GM18502 (cell line): ENCODE data around the gene ZNF614.
"Not testable (repeated sequence)": the region's sequence is repeated elsewhere in the genome, so short reads cannot be mapped to it uniquely, and the experiment has no call there.

Experiments
- ATAC-seq: cut with Tn5 transposase; IDR thresholded peaks from one replicate; pipeline ENCODE4 v1.9.1; 2021; ENCODE audit warnings: mild to moderate bottlenecking; ENCODE audit not compliant: unreplicated experiment, poor library complexity

The ZNF614 gene

DNA sequence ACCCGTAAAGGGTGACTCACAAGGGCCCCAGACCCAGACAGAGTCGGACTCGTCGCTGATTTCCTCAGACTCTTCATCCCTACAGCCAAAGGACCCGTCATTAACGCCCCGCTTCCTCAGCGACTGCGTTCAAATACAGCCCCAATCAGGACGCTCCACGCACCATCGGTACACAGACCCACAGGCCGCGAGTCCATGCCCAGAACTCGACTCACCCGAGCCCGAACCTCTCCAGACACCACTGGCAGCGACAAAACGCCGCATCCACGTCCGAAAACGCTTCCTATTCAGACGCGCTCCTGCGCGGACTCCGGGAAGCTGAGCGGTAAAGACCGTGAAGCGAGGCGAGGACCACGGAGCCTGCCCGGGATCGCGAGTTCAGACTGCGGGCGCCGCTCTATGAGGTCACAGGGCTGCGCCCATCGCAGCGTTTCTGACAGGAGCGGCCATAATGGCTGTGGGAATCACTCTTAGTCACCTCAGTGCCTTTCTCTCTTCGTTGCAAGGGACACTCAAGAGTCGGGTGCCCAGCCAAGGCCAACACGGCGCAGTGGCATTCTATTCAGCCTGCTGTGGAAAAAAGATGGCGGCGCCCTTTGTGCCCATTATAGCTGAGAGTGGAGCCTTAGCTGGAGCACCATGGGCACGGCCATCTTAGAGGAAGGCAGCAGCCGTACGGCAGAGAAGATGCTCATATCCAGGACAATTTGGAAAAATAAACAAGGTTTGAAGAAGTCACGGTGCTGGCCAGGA, at the start of gene ZNF614:
Gene ZNF614 (minus strand): TSS at position 353 of the 753 bp plus-strand sequence. CDS start 2,634 bp downstream, outside the sequence.
- ATAC-seq: peak; percentile 89

DNA sequence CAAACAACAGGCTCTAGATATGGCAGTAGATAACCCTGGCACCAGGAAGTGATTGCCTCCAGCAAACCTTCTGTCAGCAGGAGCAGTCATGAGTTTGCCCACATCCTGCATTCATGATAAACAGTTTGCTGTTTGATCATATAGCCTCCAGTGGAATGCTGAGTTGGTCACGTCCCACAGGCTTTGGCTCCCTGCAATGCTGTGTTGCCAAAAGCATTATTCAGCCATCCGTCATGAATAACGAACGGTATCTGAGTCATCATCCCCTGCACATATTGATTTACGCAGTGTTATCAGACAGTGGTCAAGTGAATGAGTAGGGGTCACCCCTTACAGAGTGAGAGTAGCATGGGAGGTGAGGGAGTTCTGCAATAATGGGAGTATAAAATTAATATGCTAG, 42.3 kb upstream of the ZNF614 start:
- no peak for ATAC-seq

DNA sequence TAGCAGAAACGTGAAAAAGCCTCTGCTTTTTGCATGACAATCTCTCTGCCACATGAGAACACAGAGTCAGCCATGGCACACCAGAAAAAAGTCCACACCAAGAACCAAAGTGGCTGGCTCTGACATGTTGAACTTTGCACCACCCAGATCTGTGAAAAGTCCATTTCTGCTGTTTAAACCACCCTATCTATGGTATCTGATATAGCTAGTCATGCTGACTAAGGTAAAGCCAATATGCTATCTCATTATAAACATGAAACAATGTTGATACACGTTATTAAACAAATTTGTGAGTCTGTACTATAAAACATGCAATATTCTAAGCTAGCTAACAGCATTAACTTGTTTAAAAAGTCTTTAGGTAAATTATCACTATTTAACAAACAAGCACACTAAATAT, 41.5 kb upstream of the ZNF614 start:
- ATAC-seq: no peak

DNA sequence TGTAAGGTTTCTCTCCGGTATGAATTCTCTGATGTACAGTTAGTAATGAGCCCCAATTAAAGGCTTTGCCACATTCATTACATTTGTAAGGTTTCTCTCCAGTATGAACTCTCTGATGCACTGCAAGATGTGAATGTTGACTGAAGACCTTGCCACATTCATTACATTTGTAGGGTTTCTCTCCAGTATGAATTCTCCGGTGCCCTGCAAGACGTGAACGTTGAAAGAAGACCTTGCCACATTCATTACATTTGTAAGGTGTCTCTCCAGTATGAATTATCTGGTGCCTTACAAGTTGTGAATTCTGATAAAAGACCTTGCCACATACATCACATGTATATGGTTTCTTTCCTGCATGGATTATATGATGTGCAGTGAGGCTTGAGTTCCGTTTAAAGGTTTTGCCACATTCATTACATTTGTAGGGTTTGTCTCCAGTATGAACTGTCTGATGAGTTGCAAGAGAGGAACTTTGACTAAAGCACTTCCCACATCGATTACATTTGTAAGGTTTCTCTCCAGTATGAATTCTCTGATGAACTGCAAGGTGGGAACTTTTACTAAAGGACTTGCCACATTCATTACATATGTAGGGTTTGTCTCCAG, 38.2 kb upstream of the ZNF614 start:
- ATAC-seq: no peak

DNA sequence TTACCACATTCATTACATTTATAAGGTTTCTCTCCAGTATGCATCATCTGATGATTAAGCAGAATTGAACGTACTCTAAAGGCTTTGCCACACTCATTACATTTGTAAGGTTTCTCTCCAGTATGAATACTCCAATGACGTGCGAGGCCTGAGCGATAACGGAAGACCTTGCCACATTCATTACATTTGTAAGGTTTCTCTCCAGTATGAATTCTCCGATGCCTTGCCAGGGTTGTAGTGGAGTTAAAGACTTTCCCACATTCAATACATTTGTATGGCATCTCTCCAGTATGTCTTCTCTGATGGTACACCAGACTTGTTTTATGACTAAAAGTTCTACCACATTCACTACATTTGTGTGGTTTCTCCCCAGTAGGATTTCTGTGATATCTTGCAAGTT, 37.2 kb upstream of the ZNF614 start:
- ATAC-seq: no peak

DNA sequence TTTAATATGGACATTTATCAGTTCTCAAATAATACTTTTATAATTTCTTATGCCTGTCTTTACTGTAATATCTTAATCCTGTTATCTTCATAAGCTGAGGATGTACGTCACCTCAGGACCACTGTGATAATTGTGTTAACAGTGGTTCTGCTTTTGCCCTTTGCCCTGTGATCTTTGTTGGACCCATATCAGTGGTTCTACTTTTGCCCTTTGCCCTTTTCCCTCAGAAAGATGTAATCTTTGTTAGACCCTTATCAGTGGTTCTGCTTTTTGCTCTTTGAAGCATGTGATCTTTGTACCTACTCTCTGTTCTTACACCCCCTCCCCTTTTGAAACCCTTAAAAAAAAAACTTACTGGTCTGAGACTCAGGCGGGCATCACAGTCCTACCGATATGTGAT, 28.3 kb upstream of the ZNF614 start:
- ATAC-seq: not testable (repeated sequence)

DNA sequence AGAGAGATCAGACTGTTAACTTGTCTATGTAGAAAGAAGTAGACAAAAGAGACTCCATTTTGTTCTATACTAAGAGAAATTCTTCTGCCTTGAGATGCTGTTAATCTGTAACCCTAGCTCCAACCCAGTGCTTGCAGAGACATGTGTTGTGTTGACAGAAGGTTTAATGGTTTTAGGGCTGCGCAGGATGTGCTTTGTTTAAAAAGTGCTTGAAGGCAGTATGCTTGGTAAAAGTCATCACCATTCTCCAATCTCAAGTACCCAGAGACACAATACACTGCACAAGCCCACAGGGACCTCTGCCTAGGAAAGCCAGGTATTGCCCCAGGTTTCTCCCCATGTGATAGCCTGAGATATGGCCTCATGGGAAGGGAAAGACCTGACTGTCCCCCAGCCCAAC, 23.6 kb upstream of the ZNF614 start:
- ATAC-seq: not testable (repeated sequence)

DNA sequence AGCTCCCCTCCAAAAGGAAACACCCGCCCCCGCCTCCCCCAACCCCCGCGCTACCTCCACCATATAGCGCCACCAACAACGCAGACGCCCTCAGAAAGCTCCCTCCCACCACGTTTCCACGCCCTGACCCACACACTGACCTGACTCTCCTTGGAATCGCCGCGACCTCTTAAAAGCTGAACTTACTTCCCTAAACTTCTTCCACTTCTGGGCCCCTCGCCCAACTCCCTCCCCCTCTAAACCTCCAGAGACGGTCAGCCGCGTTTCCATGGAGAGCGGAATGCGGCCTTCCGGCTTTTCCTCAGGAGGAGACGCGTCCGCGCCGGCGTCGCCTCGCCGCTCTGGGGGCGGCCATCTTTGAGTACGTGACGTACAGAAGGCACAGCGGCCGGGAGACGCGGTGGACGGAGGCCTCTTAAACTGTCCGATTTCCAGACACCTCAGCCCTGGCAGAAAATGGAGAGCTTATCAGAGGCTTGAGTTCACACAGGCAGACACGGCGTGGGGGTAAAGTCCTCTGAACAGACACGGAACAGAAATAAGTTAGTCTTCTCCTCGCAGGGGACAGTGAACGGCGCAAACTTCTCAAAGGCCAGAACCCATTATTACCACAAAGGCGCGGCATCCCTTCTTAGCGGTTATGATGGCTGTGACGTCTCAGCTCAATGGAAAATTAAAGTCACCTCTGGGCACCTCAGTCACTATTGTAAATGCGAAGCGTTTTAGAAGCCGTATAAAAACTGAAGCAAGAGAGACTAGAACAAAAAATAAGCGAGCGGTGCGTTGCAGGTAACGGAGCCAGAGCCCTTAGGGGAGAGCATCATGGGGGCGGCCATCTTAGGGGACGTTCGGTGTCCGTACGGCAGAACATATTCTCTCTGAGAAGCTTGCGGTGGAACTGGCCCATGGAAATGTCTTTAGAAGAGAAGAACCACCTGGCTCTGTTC, 20.6 kb upstream of the ZNF614 start, which contains the start of gene ZNF432:
Gene ZNF432 (minus strand): TSS at position 284 of the 947 bp plus-strand sequence. CDS start 1,970 bp downstream, outside the sequence.
- ATAC-seq: peak; percentile 87

DNA sequence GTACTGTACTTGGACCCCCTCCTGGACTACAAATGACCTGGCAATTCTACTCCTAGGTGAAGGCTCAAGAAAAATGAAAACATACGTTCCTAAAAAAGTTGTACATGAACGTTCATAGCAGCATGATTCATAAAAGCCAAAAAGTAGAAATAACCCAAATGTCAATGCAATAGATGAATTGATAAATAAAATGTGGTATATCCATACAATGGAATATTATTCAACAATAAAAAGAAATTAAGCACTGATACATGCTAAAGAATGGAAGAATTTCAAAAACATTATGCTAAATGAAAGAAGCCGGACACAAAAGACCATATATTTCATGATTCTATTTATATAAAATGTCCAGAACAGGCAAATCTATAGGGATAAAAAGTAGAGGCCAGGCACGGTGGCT, 11.0 kb upstream of the ZNF614 start:
- ATAC-seq: no peak

DNA sequence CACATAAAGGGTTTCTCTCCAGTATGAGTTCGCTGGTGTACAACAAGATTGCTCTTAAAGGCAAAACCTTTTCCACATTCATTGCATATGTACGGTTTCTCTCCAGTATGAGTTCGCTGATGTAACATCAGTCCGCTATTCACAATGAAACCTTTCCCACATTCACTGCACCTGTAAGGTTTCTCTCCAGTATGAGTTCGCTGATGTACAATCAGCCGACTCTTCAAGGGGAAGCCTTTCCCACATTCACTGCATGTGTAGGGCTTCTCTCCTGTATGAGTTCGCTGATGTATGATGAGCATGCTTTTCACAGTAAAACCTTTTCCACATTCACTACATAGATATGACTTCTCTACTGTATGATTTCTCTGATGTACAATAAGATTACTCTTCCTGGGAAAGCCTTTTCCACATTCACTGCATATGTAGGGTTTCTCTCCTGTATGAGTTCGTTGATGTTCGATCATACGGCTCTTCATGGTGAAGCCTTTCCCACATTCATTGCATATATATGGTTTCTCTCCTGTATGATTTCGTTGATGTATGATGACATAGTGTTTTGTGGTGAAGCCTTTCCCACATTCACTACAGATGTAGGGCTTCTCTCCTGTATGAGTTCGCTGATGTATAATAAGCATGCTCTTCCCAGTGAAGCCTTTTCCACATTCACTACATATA, 6.0 kb upstream of the ZNF614 start:
- no peak for ATAC-seq

DNA sequence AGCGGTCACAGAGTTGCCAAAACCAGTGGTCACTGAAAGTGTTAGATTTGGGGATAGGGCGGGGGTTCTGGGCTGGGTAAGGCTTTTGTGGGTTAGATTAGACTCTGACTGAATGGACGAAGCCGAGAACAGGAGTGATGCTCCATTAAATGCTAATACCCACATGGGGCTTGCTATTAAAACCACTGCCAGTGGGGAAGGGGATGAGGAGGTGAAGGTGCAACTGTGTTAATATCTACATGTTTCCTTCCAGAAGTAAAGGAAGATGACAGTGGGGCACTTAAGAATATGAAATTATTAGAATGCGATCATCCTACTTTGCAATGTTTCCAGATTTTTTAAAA, 573 bp upstream of the ZNF614 start:
- ATAC-seq: peak; percentile 43

DNA sequence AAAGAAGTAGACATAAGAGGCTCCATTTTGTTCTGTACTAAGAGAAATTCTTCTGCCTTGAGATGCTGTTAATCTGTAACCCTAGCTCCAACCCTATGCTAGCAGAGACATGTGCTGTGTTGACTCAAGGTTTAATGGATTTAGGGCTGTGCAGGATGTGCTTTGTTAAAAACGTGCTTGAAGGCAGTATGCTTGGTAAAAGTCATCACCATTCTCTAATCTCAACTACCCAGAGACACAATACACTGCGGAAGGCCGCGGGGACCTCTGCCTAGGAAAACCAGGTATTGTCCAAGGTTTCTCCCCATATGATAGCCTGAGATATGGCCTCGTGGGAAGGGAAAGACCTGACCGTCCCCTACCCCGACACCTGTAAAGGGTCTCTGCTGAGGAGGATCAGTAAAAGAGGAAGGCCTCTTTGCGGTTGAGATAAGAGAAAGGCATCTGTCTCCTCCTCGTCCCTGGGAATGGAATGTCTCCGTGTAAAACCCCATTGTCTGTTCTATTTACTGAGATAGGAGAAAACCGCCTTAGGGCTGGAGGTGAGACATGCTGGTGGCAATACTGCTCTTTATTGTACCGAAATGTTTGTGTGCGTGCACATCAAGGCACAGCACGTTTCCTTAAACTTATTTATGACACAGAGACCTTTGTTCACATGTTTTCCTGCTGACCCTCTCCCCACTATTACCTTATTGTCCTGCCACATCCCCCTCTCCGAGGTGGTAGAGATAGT, 1.8 kb downstream of the ZNF614 start:
- not testable (repeated sequence) for ATAC-seq

DNA sequence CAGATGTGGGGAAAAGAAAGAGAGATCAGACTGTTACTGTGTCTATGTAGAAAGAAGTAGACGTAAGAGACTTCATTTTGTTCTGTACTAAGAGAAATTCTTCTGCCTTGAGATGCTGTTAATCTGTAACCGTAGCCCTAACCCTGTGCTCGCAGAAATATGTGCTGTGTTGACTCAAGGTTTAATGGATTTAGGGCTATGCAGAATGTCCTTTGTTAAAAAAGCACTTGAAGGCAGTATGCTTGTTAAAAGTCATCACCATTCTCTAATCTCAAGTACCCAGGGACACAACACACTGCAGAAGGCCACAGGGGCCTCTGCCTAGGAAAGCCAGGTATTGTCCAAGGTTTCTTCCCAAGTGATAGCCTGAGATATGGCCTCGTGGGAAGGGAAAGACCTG, 3.7 kb downstream of the ZNF614 start:
- ATAC-seq: not testable (repeated sequence)

DNA sequence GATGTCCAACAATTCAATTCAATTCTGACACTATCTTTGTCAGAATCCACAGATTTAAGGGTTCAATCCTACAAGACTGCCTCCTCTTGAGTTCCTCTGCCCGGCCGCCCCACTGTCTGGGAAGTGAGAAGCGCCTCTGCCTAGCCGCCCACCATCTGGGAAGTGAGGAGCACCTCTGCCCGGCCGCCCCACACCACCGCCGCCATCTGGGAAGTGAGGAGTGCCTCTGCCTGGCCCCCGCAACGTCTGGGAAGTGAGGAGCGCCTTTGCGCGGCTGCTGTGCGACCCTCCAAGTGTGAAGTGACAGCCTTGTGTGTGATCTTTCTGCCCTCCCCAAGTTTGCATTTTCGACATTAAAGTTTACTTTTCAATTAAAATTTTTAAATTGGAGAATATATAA, 6.0 kb downstream of the ZNF614 start:
- no peak for ATAC-seq

DNA sequence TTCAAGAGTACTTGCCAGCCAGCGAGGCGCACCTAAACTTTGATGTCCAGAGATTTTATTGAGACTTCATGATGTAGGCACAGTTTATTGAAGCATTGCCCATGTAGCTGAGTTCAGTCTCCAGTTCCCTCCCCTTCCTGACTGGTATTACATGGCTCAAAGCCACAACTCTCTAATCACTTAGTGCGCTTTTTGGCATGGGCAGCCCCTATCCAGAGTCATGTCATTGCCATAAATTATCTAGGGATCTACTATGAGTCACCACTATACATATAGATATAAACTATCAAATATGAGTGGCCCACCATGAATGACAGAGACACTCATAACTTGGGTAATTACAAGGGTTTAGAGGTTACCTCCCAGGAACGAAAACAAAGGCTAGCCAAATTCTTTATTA, 7.7 kb downstream of the ZNF614 start:
- no peak for ATAC-seq

DNA sequence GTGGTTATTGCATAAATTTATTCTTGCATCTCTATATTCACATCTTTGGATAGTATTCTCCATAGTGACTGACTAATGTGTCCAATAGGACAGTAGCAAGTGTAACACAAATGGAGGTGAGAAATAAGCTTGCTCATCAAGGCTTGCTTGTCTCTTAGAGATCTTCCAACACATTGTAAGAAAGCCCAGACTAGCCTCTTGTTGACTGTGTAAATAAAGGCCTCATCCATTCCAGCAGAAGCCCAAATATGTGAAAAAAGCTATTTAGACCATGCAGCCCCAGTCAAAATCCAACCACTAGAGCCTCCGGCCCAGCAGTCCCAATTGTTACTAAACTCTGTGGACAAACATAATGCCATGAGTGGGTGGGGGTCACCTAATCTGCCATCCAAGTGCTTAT, 17.5 kb downstream of the ZNF614 start:
- no peak for ATAC-seq

DNA sequence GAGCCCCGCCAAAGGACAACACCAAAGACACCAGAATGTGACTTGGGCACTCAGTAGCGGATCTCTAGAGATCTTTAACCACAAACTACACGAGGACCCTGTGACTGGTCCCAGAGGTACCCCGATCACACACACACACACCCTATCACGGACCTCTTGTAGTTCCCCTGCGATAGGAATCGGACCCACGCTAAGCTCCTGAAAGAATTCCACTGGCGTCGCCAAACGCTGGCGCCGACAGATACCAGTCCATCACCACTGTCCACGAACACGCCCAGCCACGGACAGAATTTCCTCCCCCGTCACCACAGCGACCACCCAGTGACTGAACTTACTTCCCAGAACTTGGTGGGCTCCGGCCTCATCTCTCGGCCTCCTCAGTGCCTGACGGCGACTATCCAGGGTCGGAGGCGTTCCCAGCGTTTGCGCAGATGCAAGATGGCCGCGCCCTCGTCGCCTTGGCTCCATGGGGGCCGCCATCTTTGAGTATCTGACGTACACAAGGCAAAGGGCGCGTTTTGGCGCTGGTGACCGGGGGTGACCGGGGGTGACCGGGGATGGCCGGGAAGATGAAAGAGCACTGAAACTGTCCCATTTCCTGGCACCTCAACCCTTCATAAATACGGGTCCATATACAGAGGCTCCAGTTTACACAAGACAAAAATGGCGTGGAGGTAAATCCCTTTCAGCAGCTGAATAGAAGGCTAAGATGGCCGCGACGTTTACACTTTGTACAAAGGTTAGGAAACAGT, 20.2 kb downstream of the ZNF614 start, which contains the start of gene ZNF615:
Gene ZNF615 (minus strand): TSS at position 406 of the 752 bp plus-strand sequence. CDS start 4,500 bp downstream, outside the sequence.
- ATAC-seq: peak; percentile 94

DNA sequence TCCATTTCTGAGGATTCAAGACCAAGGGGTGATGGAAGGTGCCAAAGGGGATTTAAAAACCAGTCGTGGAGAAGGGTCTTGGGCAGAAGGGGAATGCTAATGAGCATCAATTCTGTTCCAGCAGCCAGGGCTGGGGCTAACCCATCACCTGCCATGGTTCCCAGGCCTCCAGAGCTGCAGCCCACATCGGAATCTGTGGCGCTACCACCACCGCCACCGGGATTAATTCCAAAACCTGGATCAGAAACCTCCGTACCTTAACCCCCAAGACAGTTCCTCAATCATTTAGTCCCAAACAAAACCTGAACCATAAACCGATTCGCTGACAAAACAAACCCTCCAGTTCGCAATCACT, 20.8 kb downstream of the ZNF614 start:
- peak; percentile 24 for ATAC-seq
